B cell (primary cell): ENCODE measurements around the gene SLC39A11. TPM values are rescaled to one million over a fixed set of nuclear protein-coding genes. Genes with fewer than 3 reads are reported as not detected.

Source experiments
- ATAC-seq: fragments of 200-7000 bp; cut with Tn5 transposase; one replicate; pipeline ENCODE4 v1.10.0; 2021; ENCODE audit warnings: low read depth, mild to moderate bottlenecking, moderate number of reproducible peaks, moderate library complexity
- CTCF ChIA-PET: fragments of 350-600 bp; sonication (Branson Sonifier 250); formaldehyde crosslinking; loops from one replicate; lab custom pipeline; 2021; ENCODE audit warnings: antibody characterized with exemption, inconsistent platforms; lab: Charles Lee
- POLR2A ChIA-PET: fragments of 350-600 bp; sonication (Branson Sonifier 250); formaldehyde crosslinking; loops from one replicate; lab custom pipeline; 2021; ENCODE audit warnings: antibody characterized with exemption; lab: Charles Lee
- DNase-seq: peaks from one replicate; pipeline ENCODE4 v3.0.0; 2013
- H2AFZ ChIP-seq: 2 replicates; pipeline ENCODE4 v1.6.1; 2012; ENCODE audit warnings: mild to moderate bottlenecking, low read depth, low read length; ENCODE audit not compliant: insufficient read depth, poor library complexity, severe bottlenecking
- H3K27ac ChIP-seq, 2 donors: 1 replicate in 1 of 2; 2 replicates in 1 of 2; pipeline ENCODE4 v1.5.1; 2012 to 2013; ENCODE audit warnings: low read length in 2 of 2, mild to moderate bottlenecking in 2 of 2, moderate library complexity in 1 of 2
- H3K27me3 ChIP-seq, 4 experiments: fragments of 200-600 bp in 1 of 4; sonication (generic) in 1 of 4; replicated peaks in 1 of 4; 1 replicate in 2 of 4; 2 replicates in 2 of 4; pipeline versions ENCODE4 v1.6.1 to v1.7.0; 2013 to 2016; ENCODE audit warnings: low read length in 3 of 4, mild to moderate bottlenecking in 2 of 4, mixed read lengths in 1 of 4, moderate library complexity in 1 of 4; ENCODE audit not compliant: insufficient read depth in 4 of 4, control insufficient read depth in 3 of 4; ENCODE audit errors: control extremely low read depth in 1 of 4
- H3K36me3 ChIP-seq, 2 experiments: replicated peaks in 1 of 2; 1 replicate in 1 of 2; 2 replicates in 1 of 2; pipeline versions ENCODE4 v1.6.1 to v1.7.1; 2013; ENCODE audit warnings: low read length in 1 of 2; ENCODE audit not compliant: insufficient read depth in 2 of 2, control insufficient read depth in 1 of 2; ENCODE audit errors: control extremely low read depth in 1 of 2, extremely low read depth in 1 of 2
- H3K4me1 ChIP-seq, 2 donors: fragments of 200-600 bp in 1 of 2; sonication (generic) in 1 of 2; 1 replicate in 1 of 2; 2 replicates in 1 of 2; pipeline versions ENCODE4 v1.5.1 to v1.6.1; 2013 to 2017; ENCODE audit warnings: low read length in 2 of 2; ENCODE audit not compliant: control insufficient read depth in 2 of 2, insufficient read depth in 2 of 2
- H3K4me2 ChIP-seq: replicated peaks from 2 replicates; pipeline ENCODE3; 2012; ENCODE audit warnings: mild to moderate bottlenecking, low read depth, low read length; ENCODE audit not compliant: poor library complexity, severe bottlenecking
- H3K4me3 ChIP-seq, 5 experiments: fragments of 200-600 bp in 1 of 5; sonication (generic) in 1 of 5; 1 replicate in 3 of 5; 2 replicates in 2 of 5; pipeline versions ENCODE4 v1.5.1 to v1.7.0; 2011 to 2016; ENCODE audit warnings: low read length in 4 of 5, mild to moderate bottlenecking in 4 of 5, low read depth in 2 of 5, control low read depth in 1 of 5, moderate library complexity in 1 of 5; ENCODE audit not compliant: insufficient read depth in 1 of 5; ENCODE audit errors: control extremely low read depth in 1 of 5, extremely low read depth in 1 of 5
- H3K79me2 ChIP-seq: fragments of 200-600 bp; sonication (generic); one replicate; pipeline ENCODE4 v1.6.0; 2016; ENCODE audit warnings: low read length; ENCODE audit not compliant: control insufficient read depth, insufficient read depth
- H3K9ac ChIP-seq: fragments of 200-600 bp; sonication (generic); 2 replicates; pipeline ENCODE4 v1.6.1; 2017; ENCODE audit warnings: mild to moderate bottlenecking, low read length, moderate library complexity
- H3K9me3 ChIP-seq, 3 donors: one replicate each; pipeline versions ENCODE4 v1.6.1 to v1.7.1; 2013; ENCODE audit warnings: low read length in 2 of 3; ENCODE audit not compliant: control insufficient read depth in 2 of 3, insufficient read depth in 1 of 3; ENCODE audit errors: control extremely low read depth in 1 of 3
- H4K20me1 ChIP-seq: 2 replicates; pipeline ENCODE4 v1.6.0; 2012; ENCODE audit warnings: mild to moderate bottlenecking, low read length; ENCODE audit not compliant: insufficient read depth, control insufficient read depth, poor library complexity, severe bottlenecking
- H3K27ac Mint-ChIP-seq: one replicate; pipeline ENCODE4 v1.8.0; 2021; ENCODE audit warnings: mixed read lengths
- H3K27me3 Mint-ChIP-seq: one replicate; pipeline ENCODE4 v1.8.0; 2021; ENCODE audit warnings: mixed read lengths
- H3K4me1 Mint-ChIP-seq: one replicate; pipeline ENCODE4 v1.8.0; 2021; ENCODE audit warnings: mixed read lengths
- H3K4me3 Mint-ChIP-seq: one replicate; pipeline ENCODE4 v1.8.0; 2021; ENCODE audit warnings: mixed read lengths
- H3K9me3 Mint-ChIP-seq: one replicate; pipeline ENCODE4 v1.8.0; 2022; ENCODE audit warnings: mixed read lengths; ENCODE audit not compliant: insufficient read depth
- CTCF ChIP-seq: fragments of 200-600 bp; IDR thresholded peaks from one replicate; pipeline ENCODE4 v1.8.0; 2022; ENCODE audit warnings: antibody characterized with exemption, mild to moderate bottlenecking
- EZH2 ChIP-seq: IDR thresholded peaks from 2 replicates; pipeline ENCODE4 v1.6.1; 2012; ENCODE audit warnings: borderline replicate concordance, low read depth, mild to moderate bottlenecking, moderate library complexity, low read length; ENCODE audit not compliant: insufficient read depth, poor library complexity, severe bottlenecking
- WGBS: methylation state at CpG from one replicate; pipeline ENCODE4 v1.1.5; 2013; ENCODE audit warnings: missing lambda C conversion rate; ENCODE audit not compliant: insufficient coverage; 5-methylcytosine and 5-hydroxymethylcytosine counted together
- intact Hi-C: fragments of 100-400 bp; cut with micrococcal nuclease; formaldehyde crosslinking; loops from one replicate; pipeline ENCODE4 v1.10.0; 2022
- polyA plus RNA-seq: library from polyadenylated mRNA; depleted of rRNA; stranded (reverse); fragments of >200 nt; gene quantifications from 2 replicates; pipeline ENCODE4 v1.2.3, GENCODE V29; 2012
- total RNA-seq, 2 donors: library from RNA; stranded (reverse); fragments of 120-200 nt in 1 of 2; gene quantifications; 1 replicate in 1 of 2; 2 replicates in 1 of 2; pipeline versions ENCODE4 v1.2.3 to v1.2.4, GENCODE V29; 2013 to 2022

The SLC39A11 gene
- total and polyA plus RNA-seq, 2 donors (not counting 1 experiment from before 2014, with no cell fraction given), result 6.9 to 39.6 TPM

GRCh38 chr17:72931163-72931562 is 161.3 kb downstream of the SLC39A11 start:
- no peak overlapping the region for H3K4me3 Mint-ChIP-seq
- intact Hi-C loops, result no loop called here
- Histone ChIP-seq H2AFZ (no peak overlapping the region), H3K79me2 (no peaks in the 10 kb centered on the region), H4K20me1 (no peaks in the 10 kb centered on the region), H3K36me3 (no peaks in the 10 kb centered on the region), H3K4me2 (no peak overlapping the region), H3K4me3 (no peak overlapping the region), H3K27ac (no peak overlapping the region), H3K27me3 (no peaks in the 10 kb centered on the region), H3K9me3 (no peaks in the 10 kb centered on the region), H3K4me1 (no peaks in the 10 kb centered on the region), H3K9ac (no peak overlapping the region)
- ChIA-PET CTCF (no interaction called here), POLR2A (no interaction called here)
- TF ChIP-seq CTCF, result no peak
- no peak for TF ChIP-seq EZH2
- no peaks in the 10 kb centered on the region for H3K27me3 Mint-ChIP-seq
- WGBS, result 82% methylated on average over 5 of the region's 9 CpGs
- H3K9me3 Mint-ChIP-seq, result no peaks in the 10 kb centered on the region
- no peak overlapping the region for H3K27ac Mint-ChIP-seq
- peaks cover 7% of the 10 kb centered on the region for H3K4me1 Mint-ChIP-seq
- DNase-seq (no peak), ATAC-seq (no peak)

DNA sequence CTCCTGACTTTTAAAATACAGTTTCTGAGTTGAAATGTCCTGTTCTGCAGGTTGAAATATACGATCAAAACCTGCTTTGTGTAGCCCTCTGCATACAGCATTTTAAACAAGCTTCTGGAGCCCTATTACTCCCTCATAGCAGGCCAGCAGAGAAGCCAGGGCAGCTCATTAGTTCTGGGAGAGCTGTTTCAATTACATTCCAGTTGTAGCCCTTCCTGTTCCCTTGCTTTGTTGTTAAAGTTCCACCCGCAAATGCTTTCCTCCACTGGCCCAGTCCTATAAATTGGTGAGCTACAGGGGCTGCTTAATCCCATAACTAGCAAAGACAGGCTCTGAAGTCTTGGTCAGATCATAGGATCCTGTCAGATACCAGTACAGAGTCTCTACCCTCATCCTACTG is 162.5 kb downstream of the SLC39A11 start:
- no peak overlapping the region for H3K4me2 ChIP-seq
- no peak overlapping the region for H3K27ac Mint-ChIP-seq
- no peak overlapping the region for H3K9ac ChIP-seq
- H3K4me3 ChIP-seq, result no peak overlapping the region
- POLR2A ChIA-PET, result no interaction called here
- no peak for ATAC-seq
- CTCF ChIA-PET, result no interaction called here
- no peaks in the 10 kb centered on the region for H3K9me3 ChIP-seq
- H2AFZ ChIP-seq, result no peak overlapping the region
- H3K79me2 ChIP-seq, result no peaks in the 10 kb centered on the region
- no peak overlapping the region for H3K27ac ChIP-seq
- no peaks in the 10 kb centered on the region for H4K20me1 ChIP-seq
- no peaks in the 10 kb centered on the region for H3K9me3 Mint-ChIP-seq
- H3K4me1 Mint-ChIP-seq, result peaks cover 7% of the 10 kb centered on the region
- no peaks in the 10 kb centered on the region for H3K27me3 ChIP-seq
- intact Hi-C loops, result no loop called here
- TF ChIP-seq CTCF (no peak), EZH2 (no peak)
- H3K4me1 ChIP-seq, result no peaks in the 10 kb centered on the region
- 100% methylated on average over 2 of the region's 2 CpGs for WGBS
- H3K27me3 Mint-ChIP-seq, result no peaks in the 10 kb centered on the region
- no peaks in the 10 kb centered on the region for H3K36me3 ChIP-seq
- DNase-seq, result no peak
- H3K4me3 Mint-ChIP-seq, result no peak overlapping the region
